ENCODE data around the gene NTNG2. TPM values are rescaled to one million over a fixed set of nuclear protein-coding genes. Genes with fewer than 3 reads are reported as not detected.

NTNG2 gene
- total and polyA plus RNA-seq, 7 experiments from 2014 or later: 0.87 to 11.6 (median 3.7) TPM

GRCh38 chr9:132245465-132245864 is 83.6 kb downstream of the NTNG2 start:
- Histone ChIP-seq H3K9me3 (ENCODE audit: control insufficient read depth in 2 of 3, low read length in 3 of 3) (no peaks in the 10 kb centered on the region), H3K36me3 (ENCODE audit: control insufficient read depth in 2 of 3, insufficient read depth in 3 of 3, low read length in 3 of 3) (no peaks in the 10 kb centered on the region), H3K27ac (ENCODE audit: low read depth, low read length) (no peak overlapping the region), H3K27me3 (ENCODE audit: control insufficient read depth in 2 of 2, insufficient read depth in 2 of 2, low read length in 2 of 2) (no peaks in the 10 kb centered on the region), H3K4me1 (ENCODE audit: control insufficient read depth in 2 of 2, insufficient read depth in 2 of 2, low read length in 2 of 2) (peaks cover 7 to 8% of the 10 kb centered on the region in 2 donors), H3K4me3 (ENCODE audit: low read length) (no peak overlapping the region)
- H3K27me3 Mint-ChIP-seq: peaks cover 0 to 32% (median 0%) of the 10 kb centered on the region in 5 donors
- ChIA-PET POLR2A (interaction anchor here (0.6 kb wide), 1 partner anchor 490 kb away, joined by 3 read pairs; no protein-coding TSS in a partner anchor), CTCF (no interaction called here)
- no peaks in the 10 kb centered on the region for H3K36me3 Mint-ChIP-seq
- ATAC-seq (no peak), DNase-seq (no peak)
- intact Hi-C loops (cut with micrococcal nuclease): loop anchor here in 1 of 2 donors (10.0 kb wide), 1 partner anchor 699 kb away; the partner anchor contains the start of gene TSC1
- H3K4me3 Mint-ChIP-seq: no peak overlapping the region
- peaks cover 0 to 5% (median 0%) of the 10 kb centered on the region in 11 donors for H3K9me3 Mint-ChIP-seq
- peaks cover 5 to 14% (median 7%) of the 10 kb centered on the region in 7 donors for H3K4me1 Mint-ChIP-seq
- H3K27ac Mint-ChIP-seq: no peak overlapping the region

DNA sequence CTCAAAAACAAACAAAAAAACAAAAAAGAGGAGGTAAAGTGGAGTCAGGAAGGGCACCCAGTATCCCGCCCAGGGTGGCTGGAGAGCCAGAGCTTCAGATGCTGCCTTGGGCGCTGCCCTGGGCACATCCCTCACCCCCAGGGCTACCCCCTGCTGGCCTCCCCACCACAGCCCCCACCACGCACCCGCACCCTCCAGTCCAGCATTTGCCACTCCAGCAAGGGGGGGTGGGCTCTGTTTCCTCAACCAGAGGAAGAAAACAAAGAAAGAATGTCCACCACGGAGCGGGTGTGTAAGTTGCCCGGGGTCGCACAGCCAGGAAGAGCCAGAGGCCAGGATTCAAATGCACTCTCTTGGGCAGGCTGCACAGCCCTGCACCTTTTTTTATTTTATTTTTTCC is 86.1 kb downstream of the NTNG2 start:
- Histone ChIP-seq H3K9me3 (ENCODE audit: control insufficient read depth in 2 of 3, low read length in 3 of 3) (no peaks in the 10 kb centered on the region), H3K4me3 (ENCODE audit: low read length) (no peak overlapping the region), H3K27me3 (ENCODE audit: control insufficient read depth in 2 of 2, insufficient read depth in 2 of 2, low read length in 2 of 2) (no peaks in the 10 kb centered on the region), H3K4me1 (ENCODE audit: control insufficient read depth in 2 of 2, insufficient read depth in 2 of 2, low read length in 2 of 2) (peaks cover under 1% of the 10 kb centered on the region in 2 donors), H3K27ac (ENCODE audit: low read depth, low read length) (no peak overlapping the region), H3K36me3 (ENCODE audit: control insufficient read depth in 2 of 3, insufficient read depth in 3 of 3, low read length in 3 of 3) (no peaks in the 10 kb centered on the region)
- ATAC-seq (no peak), DNase-seq (no peak)
- POLR2A ChIA-PET: no interaction called here
- peaks cover 0 to 3% (median 0%) of the 10 kb centered on the region in 11 donors for H3K9me3 Mint-ChIP-seq
- peaks cover 0 to 32% (median 0%) of the 10 kb centered on the region in 5 donors for H3K27me3 Mint-ChIP-seq
- CTCF ChIA-PET: interaction anchor here (0.7 to 3.0 kb wide), 2 partner anchors 12 to 989 kb away, joined by 3 to 9 read pairs; no protein-coding TSS in a partner anchor
- intact Hi-C loops (cut with micrococcal nuclease): loop anchor here in 1 of 2 donors (10.0 kb wide), 1 partner anchor 697 kb away; the partner anchor contains the start of gene TSC1
- no peak overlapping the region for H3K27ac Mint-ChIP-seq
- peaks cover 0 to 12% (median 0%) of the 10 kb centered on the region in 7 donors for H3K4me1 Mint-ChIP-seq
- no peaks in the 10 kb centered on the region for H3K36me3 Mint-ChIP-seq
- no peak overlapping the region for H3K4me3 Mint-ChIP-seq

DNA sequence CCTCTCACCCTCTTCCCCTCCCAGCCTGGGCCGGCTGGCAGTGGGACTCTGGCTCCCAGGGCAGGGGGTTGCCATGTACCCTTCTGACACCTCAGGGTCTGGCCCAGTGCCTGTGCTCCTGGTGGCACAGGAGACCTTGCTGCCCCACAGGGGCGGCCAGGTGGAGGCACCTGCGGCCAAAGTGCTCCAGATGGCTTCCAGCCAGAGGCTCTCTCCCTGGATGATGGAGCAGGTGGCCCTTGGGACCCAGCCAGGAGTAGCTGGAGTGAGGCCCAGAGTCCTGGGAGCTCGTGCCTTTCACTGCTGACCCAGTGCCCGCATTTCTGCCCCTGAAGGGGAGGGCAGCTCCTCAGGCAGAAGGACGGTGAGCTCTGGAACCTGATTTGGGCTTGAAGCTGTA is 87.3 kb downstream of the NTNG2 start:
- DNase-seq (no peak), ATAC-seq (no peak)
- H3K27me3 ChIP-seq (ENCODE audit: control insufficient read depth in 2 of 2, insufficient read depth in 2 of 2, low read length in 2 of 2): no peaks in the 10 kb centered on the region
- no peaks in the 10 kb centered on the region for H3K4me1 ChIP-seq (ENCODE audit: control insufficient read depth in 2 of 2, insufficient read depth in 2 of 2, low read length in 2 of 2)
- H3K36me3 ChIP-seq (ENCODE audit: control insufficient read depth in 2 of 3, insufficient read depth in 3 of 3, low read length in 3 of 3): no peaks in the 10 kb centered on the region
- H3K27ac ChIP-seq (ENCODE audit: low read depth, low read length): no peak overlapping the region
- Mint-ChIP-seq H3K36me3 (no peaks in the 10 kb centered on the region), H3K4me3 (no peak overlapping the region), H3K9me3 (peaks cover 0 to 3% (median 0%) of the 10 kb centered on the region in 11 donors), H3K27ac (no peak overlapping the region), H3K27me3 (peaks cover 0 to 25% (median 0%) of the 10 kb centered on the region in 5 donors), H3K4me1 (peaks cover 0 to 5% (median 0%) of the 10 kb centered on the region in 7 donors)
- ChIA-PET CTCF (interaction anchor here (0.6 to 3.0 kb wide), 3 partner anchors 10 to 438 kb away, joined by 3 to 9 read pairs (median 3); no protein-coding TSS in a partner anchor), POLR2A (no interaction called here)
- H3K4me3 ChIP-seq (ENCODE audit: low read length): no peak overlapping the region
- no peaks in the 10 kb centered on the region for H3K9me3 ChIP-seq (ENCODE audit: control insufficient read depth in 2 of 3, low read length in 3 of 3)
- intact Hi-C loops (cut with micrococcal nuclease): loop anchor here in 1 of 2 donors (10.0 kb wide), 1 partner anchor 696 kb away; the partner anchor contains the start of gene TSC1

DNA sequence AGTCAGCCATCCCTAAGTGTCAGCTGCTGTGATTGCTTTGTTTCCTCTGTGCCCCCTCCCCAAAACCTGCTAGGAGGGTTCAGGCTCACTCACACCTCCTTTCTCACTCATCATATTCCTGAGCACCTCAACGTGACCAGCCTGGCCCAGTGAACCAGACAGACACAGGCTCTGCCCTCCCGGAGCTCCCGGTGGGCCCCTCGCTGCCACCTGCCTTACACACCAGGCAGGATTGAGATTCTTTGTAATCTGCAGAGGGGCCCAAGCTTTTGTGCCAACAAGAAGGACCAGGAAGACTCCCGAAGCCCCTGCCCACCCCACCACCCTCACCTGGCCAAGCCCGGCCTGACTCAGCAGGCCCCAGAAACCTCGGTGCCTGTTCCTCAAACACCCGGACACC is 87.8 kb downstream of the NTNG2 start:
- Mint-ChIP-seq H3K4me3 (no peak overlapping the region), H3K4me1 (peaks cover 0 to 5% (median 0%) of the 10 kb centered on the region in 7 donors), H3K27ac (no peak overlapping the region), H3K36me3 (no peaks in the 10 kb centered on the region), H3K27me3 (peaks cover 0 to 19% (median 0%) of the 10 kb centered on the region in 5 donors), H3K9me3 (peaks cover 0 to 3% (median 0%) of the 10 kb centered on the region in 11 donors)
- Histone ChIP-seq H3K4me1 (ENCODE audit: control insufficient read depth in 2 of 2, insufficient read depth in 2 of 2, low read length in 2 of 2) (no peaks in the 10 kb centered on the region), H3K27ac (ENCODE audit: low read depth, low read length) (no peak overlapping the region), H3K4me3 (ENCODE audit: low read length) (no peak overlapping the region), H3K36me3 (ENCODE audit: control insufficient read depth in 2 of 3, insufficient read depth in 3 of 3, low read length in 3 of 3) (no peaks in the 10 kb centered on the region), H3K27me3 (ENCODE audit: control insufficient read depth in 2 of 2, insufficient read depth in 2 of 2, low read length in 2 of 2) (no peaks in the 10 kb centered on the region), H3K9me3 (ENCODE audit: control insufficient read depth in 2 of 3, low read length in 3 of 3) (no peaks in the 10 kb centered on the region)
- DNase-seq: no peak
- intact Hi-C loops (cut with micrococcal nuclease): loop anchor here in 1 of 2 donors (10.0 kb wide), 1 partner anchor 695 kb away; the partner anchor contains the start of gene TSC1
- no peak for ATAC-seq
- ChIA-PET POLR2A (no interaction called here), CTCF (interaction anchor here (0.6 to 3.0 kb wide), 4 partner anchors 10 to 439 kb away, joined by 3 to 9 read pairs (median 3); no protein-coding TSS in a partner anchor)

DNA sequence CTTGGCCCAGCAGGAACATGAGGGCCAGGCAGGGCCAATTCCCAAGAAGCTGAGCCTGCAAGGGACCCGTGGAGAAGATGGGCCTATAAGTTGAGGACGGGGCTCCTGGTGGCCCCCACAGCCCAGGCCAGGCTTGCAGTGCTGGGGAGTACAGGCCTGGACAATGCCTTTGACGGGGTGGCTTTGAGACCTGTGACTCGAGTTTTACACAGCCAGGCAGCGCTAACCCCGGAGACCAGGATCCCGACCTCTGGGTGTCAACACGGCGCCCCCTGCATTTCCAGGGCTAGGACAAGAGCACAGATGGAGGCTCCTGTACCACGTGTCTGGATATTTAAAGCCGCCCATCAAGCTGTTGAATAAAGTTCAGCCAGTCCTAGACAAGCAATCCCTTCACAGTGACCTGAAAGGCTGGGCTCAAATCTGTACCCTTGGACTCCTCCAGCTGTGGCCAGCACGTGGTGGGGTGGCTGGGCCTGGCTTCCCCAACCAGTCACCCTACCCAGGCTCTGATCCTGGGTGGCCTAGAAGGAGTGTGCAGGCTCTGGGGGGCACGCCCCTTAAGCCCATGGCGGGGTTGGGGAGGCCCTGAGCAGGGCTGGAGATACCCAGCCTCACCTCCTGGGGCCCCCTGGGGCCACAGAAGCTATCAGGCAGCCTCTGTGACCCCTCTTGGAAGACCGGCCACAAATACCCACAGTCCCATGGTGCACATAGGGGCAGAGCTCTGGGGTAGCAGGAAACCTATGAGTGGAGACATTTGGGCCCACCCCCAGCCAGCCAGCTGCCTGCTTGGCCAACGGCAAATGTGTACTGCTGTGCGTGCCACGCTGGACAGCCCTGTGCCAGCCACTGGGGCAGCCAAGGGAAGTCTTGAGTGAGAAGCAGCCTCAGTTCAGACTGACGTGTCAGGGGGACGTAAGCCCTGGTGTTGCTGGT is 88.7 kb downstream of the NTNG2 start:
- ChIA-PET POLR2A (no interaction called here), CTCF (interaction anchor here (0.9 to 1.3 kb wide), 3 partner anchors 14 to 490 kb away, joined by 3 to 5 read pairs (median 3); no protein-coding TSS in a partner anchor)
- no peaks in the 10 kb centered on the region for H3K36me3 Mint-ChIP-seq
- ATAC-seq: no peak
- Histone ChIP-seq H3K36me3 (ENCODE audit: control insufficient read depth in 2 of 3, insufficient read depth in 3 of 3, low read length in 3 of 3) (no peaks in the 10 kb centered on the region), H3K27ac (ENCODE audit: low read depth, low read length) (no peak overlapping the region), H3K27me3 (ENCODE audit: control insufficient read depth in 2 of 2, insufficient read depth in 2 of 2, low read length in 2 of 2) (no peaks in the 10 kb centered on the region), H3K4me3 (ENCODE audit: low read length) (no peak overlapping the region), H3K4me1 (ENCODE audit: control insufficient read depth in 2 of 2, insufficient read depth in 2 of 2, low read length in 2 of 2) (no peaks in the 10 kb centered on the region), H3K9me3 (ENCODE audit: control insufficient read depth in 2 of 3, low read length in 3 of 3) (no peaks in the 10 kb centered on the region)
- H3K9me3 Mint-ChIP-seq: peaks cover 0 to 3% (median 0%) of the 10 kb centered on the region in 11 donors
- H3K27ac Mint-ChIP-seq: no peak overlapping the region
- peaks cover 0 to 17% (median 0%) of the 10 kb centered on the region in 5 donors for H3K27me3 Mint-ChIP-seq
- intact Hi-C loops (cut with micrococcal nuclease): no loop called here
- DNase-seq: no peak
- peaks cover 0 to 5% (median 0%) of the 10 kb centered on the region in 7 donors for H3K4me1 Mint-ChIP-seq
- H3K4me3 Mint-ChIP-seq: no peak overlapping the region

DNA sequence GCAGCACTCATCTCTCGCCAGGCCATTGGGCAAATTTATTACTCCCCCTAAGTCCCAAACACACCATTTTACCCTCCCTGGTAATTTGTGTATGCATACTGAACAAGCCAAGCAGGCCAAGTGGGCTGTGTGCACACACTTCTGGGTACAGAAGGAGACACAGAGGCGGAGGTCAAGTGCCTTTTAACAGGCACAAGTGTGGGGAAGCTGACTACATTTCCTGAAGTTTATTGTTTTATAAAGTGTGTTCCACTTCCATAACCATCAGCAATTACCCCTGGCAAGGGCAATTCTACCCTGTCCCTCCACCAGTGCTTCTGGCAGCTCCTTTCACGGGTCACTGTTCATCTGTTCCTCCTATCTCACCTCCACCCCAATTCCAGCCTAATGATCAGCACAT is 99.0 kb downstream of the NTNG2 start:
- peaks cover 11 to 36% (median 15%) of the 10 kb centered on the region in 3 experiments for H3K36me3 ChIP-seq (ENCODE audit: control insufficient read depth in 2 of 3, insufficient read depth in 3 of 3, low read length in 3 of 3)
- H3K36me3 Mint-ChIP-seq: peaks cover 4 to 18% (median 6%) of the 10 kb centered on the region in 5 donors
- CTCF ChIA-PET: interaction anchor here (1.0 to 2.8 kb wide), 3 partner anchors 8 to 20 kb away, joined by 3 to 14 read pairs (median 12); no protein-coding TSS in a partner anchor
- no peaks in the 10 kb centered on the region for H3K27me3 ChIP-seq (ENCODE audit: control insufficient read depth in 2 of 2, insufficient read depth in 2 of 2, low read length in 2 of 2)
- peak overlapping the region in 2 of 9 donors; percentile 72 to 73 for H3K27ac Mint-ChIP-seq
- H3K9me3 Mint-ChIP-seq: no peaks in the 10 kb centered on the region
- H3K4me3 ChIP-seq (ENCODE audit: low read length): no peak overlapping the region
- no peak overlapping the region for H3K27ac ChIP-seq (ENCODE audit: low read depth, low read length)
- DNase-seq: no peak
- no peak for ATAC-seq
- H3K4me3 Mint-ChIP-seq: no peak overlapping the region
- H3K27me3 Mint-ChIP-seq: no peaks in the 10 kb centered on the region
- intact Hi-C loops (cut with micrococcal nuclease): no loop called here
- H3K4me1 ChIP-seq (ENCODE audit: control insufficient read depth in 2 of 2, insufficient read depth in 2 of 2, low read length in 2 of 2): peaks cover 0 to 8% of the 10 kb centered on the region in 2 donors
- H3K4me1 Mint-ChIP-seq: peaks cover 0 to 13% (median 10%) of the 10 kb centered on the region in 7 donors
- H3K9me3 ChIP-seq (ENCODE audit: control insufficient read depth in 2 of 3, low read length in 3 of 3): no peaks in the 10 kb centered on the region
- POLR2A ChIA-PET: no interaction called here

Measured in naive thymus-derived CD4-positive, alpha-beta T cell (primary cell).